A549 (cell line): ENCODE data around the gene CORO2B. TPM values are rescaled to one million over a fixed set of nuclear protein-coding genes. Genes with fewer than 3 reads are reported as not detected.
A peak's percentile ranks its signal among the peaks of the same experiment; 100 is the strongest.

ENCODE experiments used
- ATAC-seq, 2 experiments: fragments of 200-7000 bp in 1 of 2; fragments of >200 bp in 1 of 2; cut with Nextera tagmentation in 1 of 2; cut with Tn5 transposase in 1 of 2; 3 replicates each; pipeline versions ENCODE4 v1.8.0 to v1.9.1; 2018 to 2020; ENCODE audit warnings: mild to moderate bottlenecking in 1 of 2, moderate library complexity in 1 of 2
- CTCF ChIA-PET: fragments of 300-600 bp; sonication (Branson Sonifier 250); formaldehyde crosslinking; extraction: SDS; loops from one replicate; lab custom pipeline; 2021; ENCODE audit warnings: antibody characterized with exemption, inconsistent platforms; lab: Yijun Ruan, JAX
- POLR2A ChIA-PET: fragments of 350-600 bp; formaldehyde crosslinking; extraction: SDS; loops from one replicate; lab custom pipeline; 2021; ENCODE audit warnings: antibody characterized with exemption, inconsistent platforms; lab: Yijun Ruan, JAX
- DNase-seq, 2 experiments: peaks; one replicate each; pipeline versions ENCODE4 v3.0.0 to v3.0.0-alpha.2; 2011 to 2016; ENCODE audit warnings: low read depth in 1 of 2, low spot score in 1 of 2
- FAIRE-seq: peaks from 2 replicates; lab custom pipeline; 2011; peaks lifted over from hg19 to GRCh38; lab: Jason Lieb, UNC
- H3K27ac ChIP-seq, 2 experiments: fragments of >200 bp; sonication (Bioruptor Twin); formaldehyde crosslinking; 3 replicates each; pipeline ENCODE4 v1.5.1; 2016 to 2017
- H3K4me1 ChIP-seq: fragments of >200 bp; sonication (Bioruptor Twin); formaldehyde crosslinking; 3 replicates; pipeline ENCODE4 v1.6.1; 2016
- H3K4me2 ChIP-seq: fragments of >200 bp; sonication (Bioruptor Twin); formaldehyde crosslinking; 3 replicates; pipeline ENCODE4 v1.6.1; 2016
- H3K4me3 ChIP-seq: fragments of >200 bp; sonication (Bioruptor Twin); formaldehyde crosslinking; 3 replicates; pipeline ENCODE4 v1.5.1; 2016
- H3K9me3 ChIP-seq: fragments of >200 bp; sonication (Bioruptor Twin); formaldehyde crosslinking; 3 replicates; pipeline ENCODE4 v1.6.1; 2016
- ATOH8 ChIP-seq: fragments of 250-450 bp; sonication (Bioruptor Pico); IDR thresholded peaks from 2 replicates; pipeline ENCODE4 v1.5.0; 2020; ENCODE audit warnings: low read depth, mild to moderate bottlenecking, moderate library complexity
- BCL3 ChIP-seq: fragments of >200 bp; sonication (Bioruptor Twin); formaldehyde crosslinking; IDR thresholded peaks from 3 replicates; pipeline ENCODE4 v1.6.1; 2016
- BHLHE40 ChIP-seq: IDR thresholded peaks from 2 replicates; pipeline ENCODE4 v1.6.1; 2012; ENCODE audit warnings: low read depth, low read length, inconsistent platforms
- CBX2 ChIP-seq: fragments of 200-600 bp; sonication (generic); IDR thresholded peaks from 2 replicates; pipeline ENCODE4 v1.6.1; 2016; ENCODE audit warnings: low read depth, mild to moderate bottlenecking, borderline replicate concordance
- CTCF ChIP-seq: fragments of >200 bp; sonication (Bioruptor Twin); formaldehyde crosslinking; IDR thresholded peaks from 3 replicates; pipeline ENCODE4 v1.5.1; 2016
- ELK1 ChIP-seq: fragments of 150-350 bp; IDR thresholded peaks from 2 replicates; pipeline ENCODE4 v1.6.1; 2014; ENCODE audit warnings: low read depth, mild to moderate bottlenecking, low read length
- FOSL2 ChIP-seq, 2 experiments: fragments of 450-650 bp in 1 of 2; fragments of >200 bp in 1 of 2; sonication (Bioruptor Twin) in 1 of 2; formaldehyde crosslinking; IDR thresholded peaks; 2 replicates each; pipeline versions ENCODE4 v1.5.0 to v1.6.1; 2016 to 2020; ENCODE audit warnings: mild to moderate bottlenecking in 1 of 2, moderate library complexity in 1 of 2
- FOXS1 ChIP-seq: fragments of 250-450 bp; sonication (Bioruptor Pico); IDR thresholded peaks from 2 replicates; pipeline ENCODE4 v1.5.0; 2020; ENCODE audit warnings: mild to moderate bottlenecking, moderate library complexity
- HMGXB4 ChIP-seq: fragments of 250-450 bp; sonication (Bioruptor Pico); IDR thresholded peaks from 2 replicates; pipeline ENCODE4 v1.5.0; 2021; ENCODE audit warnings: mild to moderate bottlenecking, moderate library complexity, borderline replicate concordance
- HOXB5 ChIP-seq: fragments of 250-450 bp; sonication (Bioruptor Pico); IDR thresholded peaks from 2 replicates; pipeline ENCODE4 v1.5.0; 2020; ENCODE audit warnings: mild to moderate bottlenecking, moderate library complexity
- MAFK ChIP-seq: fragments of 450-650 bp; IDR thresholded peaks from 2 replicates; pipeline ENCODE4 v1.6.1; 2014; ENCODE audit not compliant: partially characterized antibody
- MAX ChIP-seq: IDR thresholded peaks from 2 replicates; pipeline ENCODE4 v1.6.1; 2012
- NFE2L2 ChIP-seq: fragments of 150-350 bp; conservative IDR thresholded peaks from 2 replicates; pipeline ENCODE4 v1.6.1; 2014; ENCODE audit warnings: low read length
- PHF8 ChIP-seq: fragments of 200-600 bp; sonication (generic); IDR thresholded peaks from 2 replicates; pipeline ENCODE4 v1.6.1; 2016; ENCODE audit warnings: low read depth, mild to moderate bottlenecking, antibody characterized with exemption, moderate library complexity, borderline replicate concordance
- POLR2AphosphoS2 ChIP-seq: conservative IDR thresholded peaks from 2 replicates; pipeline ENCODE4 v1.6.1; 2012; ENCODE audit warnings: low read length, improper control_type of control experiment, inconsistent platforms
- TFCP2L1 ChIP-seq: fragments of 250-450 bp; sonication (Bioruptor Pico); IDR thresholded peaks from 2 replicates; pipeline ENCODE4 v1.5.0; 2021; ENCODE audit warnings: mild to moderate bottlenecking
- TP53 ChIP-seq: fragments of 250-450 bp; sonication (Bioruptor Pico); IDR thresholded peaks from 2 replicates; pipeline ENCODE4 v1.5.0; 2021; ENCODE audit warnings: mild to moderate bottlenecking, moderate library complexity
- USF2 ChIP-seq: fragments of 450-650 bp; IDR thresholded peaks from 2 replicates; pipeline ENCODE4 v1.6.1; 2014; ENCODE audit warnings: antibody characterized with exemption
- ZNF302 ChIP-seq: fragments of 250-450 bp; sonication (Bioruptor Pico); IDR thresholded peaks from 2 replicates; pipeline ENCODE4 v1.9.0; 2021; ENCODE audit warnings: inconsistent platforms, mild to moderate bottlenecking, moderate library complexity
- WGBS: methylation state at CpG from one replicate; pipeline ENCODE4 v1.1.6; 2017; ENCODE audit errors: missing lambda C conversion rate; 5-methylcytosine and 5-hydroxymethylcytosine counted together
- polyA plus RNA-seq, 4 experiments: library from polyadenylated mRNA; depleted of rRNA in 3 of 4; stranded (reverse); fragments of >200 nt; fragmentation: RNase III in 1 of 4; extraction: RNeasy Plus Mini Kit Qiagen cat#74134 plus additional on column Dnase treatment in 1 of 4; gene quantifications; 2 replicates in 3 of 4; 3 replicates in 1 of 4; pipeline ENCODE4 v1.2.3, GENCODE V29; 2011 to 2017

The CORO2B gene
- polyA plus RNA-seq, 2 of the 4 experiments (the other 2 are of a cell fraction): 2.0 to 2.3 TPM

- Histone ChIP-seq H3K4me2 (peak overlapping the region; percentile 7; the same call in 2 of the 3 replicates), H3K4me3 (no peak overlapping the region), H3K9me3 (no peaks in the 10 kb centered on the region), H3K27ac (peak overlapping the region; percentile 54 to 71), H3K4me1 (peaks cover 29% of the 10 kb centered on the region)
- ATAC-seq: no peak
- TF ChIP-seq TFCP2L1: no peak
- TF ChIP-seq ATOH8 (CRISPR knock-in tag): 0 out of 2 replicates have a peak, but pooled peaks have one; percentile 19
- TF ChIP-seq BHLHE40: no peak
- TF ChIP-seq MAFK: peak; percentile 93
- TF ChIP-seq HMGXB4 (CRISPR knock-in tag): no peak
- no peak for TF ChIP-seq ZNF302 (CRISPR knock-in tag)
- no peak for TF ChIP-seq HOXB5
- TF ChIP-seq TP53 (CRISPR knock-in tag): no peak
- no peak for TF ChIP-seq FOXS1
- peak; percentile 70 for TF ChIP-seq USF2
- no peak for TF ChIP-seq ELK1
- TF ChIP-seq CTCF: no peak
- TF ChIP-seq FOSL2 (IDR thresholded peaks at IDR 0.05): no peak
- peak; percentile 71; the same call in 1 of the 2 replicates for TF ChIP-seq FOSL2 (CRISPR knock-in tag; IDR thresholded peaks at IDR 0.05)
- TF ChIP-seq MAX: peak; percentile 37; the same call in 1 of the 2 replicates
- TF ChIP-seq CBX2: no peak
- TF ChIP-seq POLR2AphosphoS2: no peak
- TF ChIP-seq BCL3: no peak
- TF ChIP-seq PHF8: no peak
- TF ChIP-seq NFE2L2: peak; percentile 76
- ChIA-PET POLR2A (interaction anchor here (0.5 kb wide), 1 partner anchor 391 kb away, joined by 4 read pairs; no protein-coding TSS in a partner anchor), CTCF (interaction anchor here (0.5 to 4.2 kb wide), 9 partner anchors 13 to 337 kb away, joined by 3 to 20 read pairs (median 4); no protein-coding TSS in a partner anchor)
- 73% methylated on average over 8 of the region's 8 CpGs for WGBS
- FAIRE-seq: peak; percentile 79
- DNase-seq: peak; percentile 48 to 71
These were observed 65.5 kb downstream of the CORO2B start for GRCh38 chr15:68644083-68644904.
